Measurements from ENCODE around the gene GPR179.

GPR179 gene, protein sequence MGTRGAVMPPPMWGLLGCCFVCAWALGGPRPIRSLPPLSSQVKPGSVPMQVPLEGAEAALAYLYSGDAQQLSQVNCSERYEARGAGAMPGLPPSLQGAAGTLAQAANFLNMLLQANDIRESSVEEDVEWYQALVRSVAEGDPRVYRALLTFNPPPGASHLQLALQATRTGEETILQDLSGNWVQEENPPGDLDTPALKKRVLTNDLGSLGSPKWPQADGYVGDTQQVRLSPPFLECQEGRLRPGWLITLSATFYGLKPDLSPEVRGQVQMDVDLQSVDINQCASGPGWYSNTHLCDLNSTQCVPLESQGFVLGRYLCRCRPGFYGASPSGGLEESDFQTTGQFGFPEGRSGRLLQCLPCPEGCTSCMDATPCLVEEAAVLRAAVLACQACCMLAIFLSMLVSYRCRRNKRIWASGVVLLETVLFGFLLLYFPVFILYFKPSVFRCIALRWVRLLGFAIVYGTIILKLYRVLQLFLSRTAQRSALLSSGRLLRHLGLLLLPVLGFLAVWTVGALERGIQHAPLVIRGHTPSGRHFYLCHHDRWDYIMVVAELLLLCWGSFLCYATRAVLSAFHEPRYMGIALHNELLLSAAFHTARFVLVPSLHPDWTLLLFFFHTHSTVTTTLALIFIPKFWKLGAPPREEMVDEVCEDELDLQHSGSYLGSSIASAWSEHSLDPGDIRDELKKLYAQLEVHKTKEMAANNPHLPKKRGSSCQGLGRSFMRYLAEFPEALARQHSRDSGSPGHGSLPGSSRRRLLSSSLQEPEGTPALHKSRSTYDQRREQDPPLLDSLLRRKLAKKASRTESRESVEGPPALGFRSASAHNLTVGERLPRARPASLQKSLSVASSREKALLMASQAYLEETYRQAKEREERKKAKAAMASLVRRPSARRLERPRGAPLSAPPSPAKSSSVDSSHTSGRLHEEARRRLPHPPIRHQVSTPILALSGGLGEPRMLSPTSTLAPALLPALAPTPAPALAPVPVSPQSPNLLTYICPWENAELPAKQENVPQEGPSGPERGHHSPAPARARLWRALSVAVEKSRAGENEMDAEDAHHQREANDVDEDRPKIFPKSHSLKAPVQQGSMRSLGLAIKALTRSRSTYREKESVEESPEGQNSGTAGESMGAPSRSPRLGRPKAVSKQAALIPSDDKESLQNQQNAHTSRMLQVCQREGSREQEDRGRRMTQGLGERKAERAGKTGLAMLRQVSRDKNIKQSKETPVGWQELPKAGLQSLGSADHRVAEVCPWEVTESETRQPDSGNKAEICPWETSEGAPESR (N-terminal part only)

DNA sequence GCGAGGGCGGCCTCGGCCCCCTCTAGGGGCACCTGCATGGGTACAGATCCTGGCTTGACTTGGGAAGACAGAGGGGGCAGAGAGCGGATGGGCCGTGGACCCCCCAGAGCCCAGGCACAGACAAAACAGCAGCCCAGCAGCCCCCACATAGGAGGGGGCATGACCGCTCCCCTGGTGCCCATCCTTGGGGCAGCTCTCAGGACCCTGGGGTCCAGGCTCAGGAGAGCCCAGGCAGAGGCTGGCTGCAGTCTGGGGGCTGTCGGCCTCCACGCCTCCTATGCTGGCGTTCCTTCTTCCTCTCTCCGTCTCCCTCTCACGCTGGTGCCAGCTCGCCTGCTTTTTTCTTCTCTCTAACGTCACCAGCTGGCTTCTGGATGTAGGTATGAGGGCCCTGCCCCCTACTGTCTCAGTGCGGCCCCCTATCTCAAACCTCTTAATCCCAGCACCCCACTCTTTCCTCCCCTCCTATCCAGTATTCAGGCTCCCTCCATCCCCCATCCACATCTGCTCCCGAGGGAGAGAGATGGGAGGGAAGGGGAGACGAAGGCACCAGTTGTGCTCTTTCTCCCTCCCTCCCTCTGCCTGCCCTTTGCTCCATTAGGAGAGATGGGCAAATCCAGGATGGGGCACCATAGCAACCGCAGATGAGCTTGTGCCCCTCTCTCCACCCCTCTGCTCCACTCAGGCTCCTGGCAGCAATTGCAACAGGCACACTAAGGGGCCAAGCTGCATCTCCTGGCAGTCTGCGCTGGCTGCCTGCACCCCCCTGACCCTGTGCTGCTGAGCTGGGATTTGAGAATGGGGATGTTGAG, at the start of gene GPR179:
GPR179 (minus strand) TSS at position 349 of the 812 bp plus-strand sequence; CDS start at position 182, 167 bp downstream.
- no peak for DNase-seq

DNA sequence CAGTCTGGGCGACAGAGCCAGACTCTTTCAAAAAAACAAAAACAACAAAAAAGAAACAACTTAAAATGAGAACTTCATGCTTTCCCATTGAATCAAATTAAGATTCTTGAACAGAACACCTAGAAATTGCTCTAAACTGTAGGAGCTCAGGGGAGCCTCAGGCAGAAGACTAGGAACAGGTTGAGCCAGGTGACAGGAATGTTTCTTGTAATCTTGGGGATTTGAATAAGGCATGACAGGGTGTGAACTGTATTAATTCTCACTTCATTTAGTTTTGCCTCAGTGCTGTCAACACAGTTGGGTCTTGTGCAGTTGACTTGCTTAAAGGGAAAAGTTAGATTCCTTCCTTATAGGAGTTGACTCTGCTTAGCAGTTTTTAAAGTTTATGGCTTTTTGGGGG, 35.7 kb upstream of the GPR179 start:
- DNase-seq, result no peak

DNA sequence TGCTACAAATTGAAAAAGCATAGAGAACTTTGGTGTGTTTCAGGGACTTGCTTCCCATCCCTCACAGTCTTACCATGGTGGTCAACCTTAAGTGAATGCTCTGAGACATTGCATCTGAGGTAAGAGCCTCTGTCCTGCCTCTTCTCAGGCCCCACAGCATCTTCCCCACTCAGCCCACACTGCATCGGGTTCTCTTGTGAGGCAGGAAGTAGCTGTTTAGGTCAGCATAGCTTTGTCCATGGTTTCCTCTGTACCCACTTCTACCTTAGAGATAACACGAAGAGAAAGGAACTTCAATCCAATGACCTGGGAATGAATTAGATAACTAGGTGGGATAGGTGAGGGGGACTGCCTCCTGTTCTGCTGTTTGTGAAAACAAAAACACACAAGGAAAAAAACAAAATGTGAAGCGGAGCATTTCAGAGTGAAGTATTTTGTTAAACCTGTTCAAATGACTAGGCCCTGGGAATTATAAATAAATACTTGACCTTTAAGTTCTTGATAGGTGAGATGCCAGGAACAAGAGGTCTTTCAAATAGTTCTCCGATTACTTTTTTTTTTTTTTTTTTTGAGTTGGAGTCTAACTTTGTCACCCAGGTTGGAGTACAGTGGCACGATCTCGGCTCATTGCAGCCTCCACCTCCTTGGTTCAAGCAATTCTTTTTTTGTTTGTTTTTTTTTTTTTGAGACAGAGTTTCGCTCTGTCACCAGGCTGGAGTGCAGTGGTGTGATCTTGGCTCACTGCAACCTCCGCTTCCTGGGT, 25.5 kb upstream of the GPR179 start:
- DNase-seq, result no peak

DNA sequence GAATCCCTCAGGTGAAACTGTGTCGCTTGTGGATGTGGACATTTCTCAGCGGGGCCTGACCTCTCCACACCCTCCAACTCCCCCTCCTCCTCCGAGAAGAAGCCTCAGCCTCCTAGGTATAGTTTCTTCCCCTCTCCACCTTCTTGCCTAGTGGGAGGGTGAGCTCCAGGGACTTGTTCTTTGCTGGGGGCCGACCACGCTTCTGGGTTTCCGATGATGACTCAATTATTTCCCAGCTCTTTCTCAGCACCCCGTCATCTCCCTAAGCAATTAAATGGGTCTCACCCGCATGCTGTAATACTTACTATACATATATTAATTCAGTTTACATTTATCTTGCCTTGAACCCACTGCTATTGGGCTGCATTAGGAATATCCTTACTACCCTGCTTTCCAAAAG, 21.0 kb upstream of the GPR179 start:
- DNase-seq, result no peak

DNA sequence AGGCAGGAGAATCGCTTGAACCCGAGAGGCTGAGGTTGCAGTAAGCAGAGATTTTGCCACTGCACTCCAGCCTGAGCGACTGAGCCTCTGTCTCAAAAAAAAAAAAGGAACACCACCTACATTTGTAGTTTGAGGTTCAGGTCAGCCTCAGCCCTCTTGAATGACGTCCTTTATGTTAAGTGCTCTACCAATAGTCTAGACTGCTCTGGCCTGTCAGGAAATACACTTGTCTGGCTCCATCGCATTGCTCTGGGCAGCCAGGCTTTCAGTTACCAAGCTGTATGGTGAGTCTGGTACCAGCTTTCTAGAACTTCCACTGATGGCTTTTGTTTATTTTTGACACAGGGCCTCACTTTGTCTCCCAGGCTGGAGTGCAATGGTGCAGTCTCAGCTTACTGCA, 19.3 kb upstream of the GPR179 start:
- no peak for DNase-seq

DNA sequence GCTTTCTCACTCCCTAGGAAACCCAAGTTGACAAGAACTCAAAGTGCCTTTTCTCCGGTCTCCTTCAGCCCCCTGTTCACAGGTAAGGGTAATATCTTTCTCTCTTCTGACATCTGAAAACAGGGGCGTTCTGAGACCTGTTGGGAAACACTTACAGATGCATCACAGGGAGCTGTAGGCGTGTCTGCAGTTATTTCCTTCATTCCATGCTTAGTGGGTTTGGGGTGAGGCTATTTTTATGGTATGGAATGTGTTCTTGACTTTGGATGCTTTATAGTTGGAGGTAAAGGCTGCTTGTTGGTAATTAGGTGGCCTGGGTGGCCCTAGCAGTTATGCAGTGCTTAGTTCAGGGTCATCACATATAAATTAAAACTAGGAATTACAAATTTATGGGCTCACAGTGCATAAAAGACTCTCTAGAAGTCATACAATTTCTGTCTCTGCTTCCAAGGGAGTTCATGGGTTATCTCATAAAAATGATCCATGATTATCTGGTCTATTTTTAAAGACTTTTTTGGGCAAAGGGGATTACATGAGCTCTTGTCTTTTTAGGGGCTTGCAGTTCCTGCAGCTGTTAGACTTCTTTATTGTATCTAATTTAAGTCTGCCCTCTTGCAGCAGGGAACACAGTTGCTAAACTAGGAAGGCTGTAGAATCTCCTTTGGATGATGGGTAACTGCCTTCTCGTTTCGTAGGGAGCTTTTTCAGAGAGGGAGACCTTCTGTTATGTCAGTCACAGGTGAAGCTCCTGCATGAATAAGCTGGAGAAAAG, 18.1 kb upstream of the GPR179 start:
- no peak for DNase-seq

DNA sequence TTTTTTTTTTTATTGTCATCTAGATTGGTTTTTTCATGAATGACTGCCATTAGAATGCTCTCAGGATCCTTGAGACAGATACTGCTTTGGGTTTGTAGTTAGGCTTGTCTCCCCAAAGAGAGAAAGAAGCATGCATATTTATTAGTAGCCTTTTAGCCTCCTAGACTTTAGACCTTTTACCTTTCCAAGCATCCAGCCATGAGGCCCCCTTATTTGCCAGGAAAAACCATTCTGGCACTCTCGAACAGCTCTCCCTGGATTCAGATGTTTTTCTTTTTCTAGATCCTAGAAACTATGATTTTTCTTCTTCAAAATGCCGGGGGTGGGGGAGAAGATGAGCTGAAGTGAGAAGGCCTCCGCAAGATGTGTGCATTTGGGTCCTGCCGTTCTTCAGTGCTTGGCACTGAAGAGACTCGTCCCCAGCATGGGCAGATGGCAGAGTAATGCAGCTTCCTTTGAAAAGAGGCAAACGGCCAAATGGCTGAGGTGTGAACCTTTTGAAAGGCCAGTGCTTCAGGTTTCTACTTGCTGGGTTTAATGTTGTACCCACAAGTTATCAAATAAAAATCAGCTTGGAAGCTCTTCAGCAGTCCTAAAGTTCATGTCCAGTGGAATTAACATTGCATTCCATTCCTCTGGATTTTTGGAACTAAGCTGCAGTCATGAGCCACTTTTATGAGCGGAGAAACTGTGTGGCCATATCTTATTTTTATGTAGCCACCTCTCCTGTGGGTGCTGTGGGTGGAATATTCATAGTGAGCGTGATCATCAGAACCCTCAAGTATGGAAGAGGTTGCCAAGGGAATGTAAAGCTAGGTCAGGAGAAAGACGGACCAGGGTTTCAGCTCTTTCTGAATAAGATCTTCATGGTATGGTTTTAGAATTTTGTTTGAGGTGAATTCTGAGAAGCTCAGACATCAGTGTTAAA, 15.1 kb upstream of the GPR179 start:
- DNase-seq, result no peak

DNA sequence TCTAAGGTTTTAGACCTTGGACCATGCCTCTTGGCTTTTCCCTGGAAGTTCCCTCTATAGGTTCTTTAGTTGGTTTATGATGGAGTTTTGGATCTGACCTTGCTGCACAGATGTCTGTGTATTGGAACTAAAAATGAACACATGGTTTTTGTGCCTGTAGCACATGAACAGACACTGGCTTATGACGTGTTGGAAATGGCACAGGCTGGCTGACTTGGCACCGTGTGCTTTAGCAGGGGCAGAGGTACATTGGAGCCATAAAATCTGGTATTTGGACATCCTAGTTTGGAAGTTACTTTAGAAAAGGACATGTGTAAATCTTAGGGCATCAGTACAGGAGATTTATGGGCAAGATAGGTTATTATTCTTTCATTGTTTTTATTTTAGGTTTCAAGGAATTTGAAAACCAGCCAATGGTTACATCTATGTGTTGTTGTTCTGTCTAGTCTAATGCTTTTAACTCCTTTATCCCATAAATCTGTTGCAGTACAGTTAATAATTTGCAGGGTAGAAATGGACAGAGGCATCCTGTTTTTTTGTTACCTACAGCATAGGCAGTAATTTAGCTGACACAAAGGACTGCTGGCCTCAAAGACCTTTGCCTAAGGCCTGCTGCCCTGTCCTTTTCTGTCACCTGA, 13.8 kb upstream of the GPR179 start:
- DNase-seq, result no peak

DNA sequence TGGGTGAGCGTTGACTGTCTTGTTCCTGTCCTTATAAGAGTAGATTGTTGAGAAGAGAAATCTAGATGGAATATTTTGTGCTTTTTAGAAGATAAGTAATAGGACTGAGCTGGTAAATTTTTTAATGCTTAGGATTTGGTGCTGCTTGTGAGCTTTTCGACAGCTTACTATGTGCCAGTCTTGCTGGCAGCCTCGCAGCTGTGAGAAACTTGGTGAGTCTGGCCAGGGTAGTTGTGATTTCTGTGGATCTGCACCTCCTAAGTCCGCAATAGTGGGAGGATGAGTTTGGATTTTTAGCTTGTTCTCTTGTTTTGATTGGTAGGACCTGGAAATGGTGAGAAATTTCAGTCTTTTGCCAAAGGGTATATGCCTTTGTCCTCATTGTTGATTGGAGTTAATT, 11.5 kb upstream of the GPR179 start:
- no peak for DNase-seq

DNA sequence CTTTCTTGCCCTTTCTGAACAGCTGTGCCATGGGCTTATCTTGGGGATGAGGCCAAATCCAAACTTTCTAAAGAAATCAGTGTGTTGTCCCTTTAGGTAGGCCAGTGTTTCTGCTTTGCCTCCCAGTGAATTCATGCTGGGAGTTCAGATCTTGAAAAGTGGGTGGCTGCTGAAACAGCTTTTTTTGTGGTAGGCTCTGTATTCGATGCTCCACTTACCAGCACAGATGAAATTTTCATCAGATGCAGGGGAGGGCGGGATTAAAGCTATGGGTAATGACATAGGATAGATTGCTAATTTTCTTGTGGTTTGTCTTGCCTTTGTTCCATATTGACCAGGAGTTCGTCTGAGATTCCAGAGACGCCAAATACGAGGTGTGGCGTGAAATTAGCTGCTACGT, 10.7 kb upstream of the GPR179 start:
- DNase-seq, result no peak

DNA sequence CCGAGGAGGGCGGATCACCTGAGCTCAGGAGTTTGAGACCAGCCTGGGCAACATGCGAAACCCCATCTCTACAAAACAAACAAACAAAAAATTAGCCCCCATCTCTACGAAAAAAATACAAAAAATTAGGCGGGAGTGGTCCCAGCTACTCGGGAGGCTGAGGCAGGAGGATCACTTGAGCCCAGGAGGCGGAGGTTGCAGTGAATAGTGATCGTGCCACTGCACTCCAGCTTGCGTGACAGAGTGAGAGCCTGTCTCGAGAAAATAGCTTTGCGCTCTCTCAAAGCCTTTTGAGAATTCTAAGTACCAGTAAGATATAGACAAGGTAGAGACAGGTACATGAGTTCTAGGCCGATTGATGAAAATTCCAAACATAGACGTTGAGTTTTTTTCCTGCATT, 9.9 kb upstream of the GPR179 start:
- no peak for DNase-seq

DNA sequence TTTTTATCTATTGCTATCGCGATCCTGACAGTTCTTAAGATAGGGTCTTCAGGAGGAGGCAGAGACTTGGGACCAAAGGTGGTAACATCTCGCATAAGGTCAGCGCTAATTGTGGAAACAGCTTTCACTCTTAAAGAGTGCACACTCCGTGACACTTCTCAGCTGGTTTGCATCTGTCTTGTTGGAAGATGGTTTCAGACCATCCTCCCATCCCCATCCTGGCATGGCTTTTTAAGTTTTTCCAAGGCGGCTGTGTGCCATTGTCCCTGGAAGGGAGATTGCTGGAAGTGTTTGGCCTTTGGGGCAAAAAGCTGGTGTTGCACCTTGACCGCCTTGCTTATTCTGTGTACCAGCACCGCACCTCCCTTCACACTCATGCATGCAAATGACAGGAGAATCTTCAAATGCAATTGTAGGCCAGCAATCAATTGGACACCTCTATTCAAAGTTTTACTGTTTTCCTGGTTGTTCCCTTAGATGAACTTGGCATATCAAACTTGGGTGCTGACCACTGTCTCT, 9.4 kb upstream of the GPR179 start:
- no peak for DNase-seq

DNA sequence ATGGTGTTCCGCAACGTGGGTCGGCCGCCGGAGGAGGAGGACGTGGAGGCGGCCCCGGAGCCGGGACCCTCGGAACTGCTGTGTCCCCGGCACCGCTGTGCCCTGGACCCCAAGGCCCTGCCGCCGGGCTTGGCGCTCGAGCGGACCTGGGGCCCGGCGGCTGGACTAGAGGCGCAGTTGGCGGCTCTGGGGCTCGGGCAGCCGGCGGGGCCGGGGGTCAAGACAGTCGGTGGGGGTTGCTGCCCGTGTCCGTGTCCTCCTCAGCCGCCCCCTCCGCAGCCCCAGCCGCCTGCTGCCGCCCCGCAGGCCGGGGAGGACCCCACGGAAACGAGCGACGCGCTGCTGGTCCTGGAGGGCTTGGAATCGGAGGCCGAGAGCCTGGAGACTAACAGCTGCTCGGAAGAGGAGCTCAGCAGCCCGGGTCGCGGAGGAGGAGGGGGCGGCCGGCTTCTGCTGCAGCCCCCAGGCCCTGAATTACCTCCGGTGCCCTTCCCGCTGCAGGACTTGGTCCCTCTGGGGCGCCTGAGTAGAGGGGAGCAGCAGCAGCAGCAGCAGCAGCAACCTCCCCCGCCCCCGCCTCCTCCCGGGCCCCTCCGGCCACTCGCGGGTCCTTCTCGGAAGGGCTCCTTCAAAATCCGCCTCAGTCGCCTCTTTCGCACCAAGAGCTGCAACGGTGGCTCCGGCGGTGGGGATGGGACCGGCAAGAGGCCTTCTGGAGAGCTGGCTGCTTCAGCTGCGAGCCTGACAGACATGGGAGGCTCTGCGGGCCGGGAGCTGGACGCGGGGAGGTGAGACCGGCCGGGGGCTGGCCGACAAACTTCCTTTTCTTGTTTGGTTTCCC, 8.7 kb upstream of the GPR179 start:
- peak; percentile 20 for DNase-seq

DNA sequence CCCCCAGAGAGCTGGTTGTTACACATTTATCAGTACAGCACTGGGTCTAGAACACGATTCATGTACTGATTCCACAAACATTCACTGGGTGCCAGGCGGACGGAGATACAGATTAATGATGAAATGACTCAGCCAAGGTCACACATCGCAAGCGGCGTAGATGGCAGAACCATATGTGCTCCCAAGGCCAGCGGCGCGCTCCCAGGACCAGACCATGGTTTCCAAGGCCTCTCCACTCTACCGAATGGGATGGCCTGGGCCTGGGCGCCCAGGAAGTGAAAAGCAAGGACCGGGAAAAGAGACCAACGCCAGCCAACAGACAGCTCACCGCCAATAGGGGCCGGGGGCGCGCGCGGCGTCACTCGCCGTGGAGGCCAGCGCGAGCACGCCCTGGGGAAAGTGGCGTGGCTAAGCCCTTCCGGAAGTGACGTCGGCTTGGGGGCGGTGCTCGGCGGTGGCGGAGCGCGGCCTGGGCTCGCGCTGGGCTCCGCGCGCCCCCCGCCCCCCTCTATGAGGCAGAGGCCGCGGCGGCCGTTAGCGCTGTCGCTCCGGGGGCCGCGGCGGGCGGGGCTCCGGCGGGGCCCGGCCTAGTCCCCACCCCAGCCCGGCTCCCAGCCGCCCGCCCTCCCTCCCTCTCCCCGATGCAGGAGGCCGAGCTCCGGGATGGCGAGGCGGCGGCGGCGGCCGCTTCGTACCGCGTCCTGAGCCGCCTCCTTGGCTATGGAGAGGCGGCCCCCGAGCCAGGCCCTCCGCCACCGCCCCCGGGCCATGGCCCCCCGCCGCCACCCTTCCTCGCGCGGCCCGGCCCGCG, 7.9 kb upstream of the GPR179 start, which contains the start of gene SOCS7:
SOCS7 (plus strand) TSS at position 433 of the 811 bp plus-strand sequence; CDS start at position 642, 209 bp downstream.
- peak; percentile 96 for DNase-seq

DNA sequence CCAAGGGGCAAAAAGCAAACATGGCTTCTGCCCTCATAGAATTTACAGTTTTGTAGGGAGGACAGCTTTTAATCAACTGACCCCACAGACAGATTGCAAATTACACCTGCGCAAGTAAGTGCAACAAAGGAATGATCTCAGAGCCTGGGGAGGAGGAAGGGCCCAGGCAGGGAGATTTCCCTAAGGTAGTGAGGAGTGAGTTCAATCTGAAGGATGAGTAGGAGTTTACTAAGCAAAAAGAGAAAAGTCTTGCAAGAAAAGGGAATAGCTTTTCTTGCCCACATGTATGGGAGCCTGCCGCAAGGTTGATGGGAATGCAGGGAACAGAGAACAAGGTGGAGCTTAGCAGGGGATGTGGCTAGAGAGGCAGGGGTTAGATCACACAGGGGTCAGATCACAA, 6.3 kb upstream of the GPR179 start:
- DNase-seq, result no peak

DNA sequence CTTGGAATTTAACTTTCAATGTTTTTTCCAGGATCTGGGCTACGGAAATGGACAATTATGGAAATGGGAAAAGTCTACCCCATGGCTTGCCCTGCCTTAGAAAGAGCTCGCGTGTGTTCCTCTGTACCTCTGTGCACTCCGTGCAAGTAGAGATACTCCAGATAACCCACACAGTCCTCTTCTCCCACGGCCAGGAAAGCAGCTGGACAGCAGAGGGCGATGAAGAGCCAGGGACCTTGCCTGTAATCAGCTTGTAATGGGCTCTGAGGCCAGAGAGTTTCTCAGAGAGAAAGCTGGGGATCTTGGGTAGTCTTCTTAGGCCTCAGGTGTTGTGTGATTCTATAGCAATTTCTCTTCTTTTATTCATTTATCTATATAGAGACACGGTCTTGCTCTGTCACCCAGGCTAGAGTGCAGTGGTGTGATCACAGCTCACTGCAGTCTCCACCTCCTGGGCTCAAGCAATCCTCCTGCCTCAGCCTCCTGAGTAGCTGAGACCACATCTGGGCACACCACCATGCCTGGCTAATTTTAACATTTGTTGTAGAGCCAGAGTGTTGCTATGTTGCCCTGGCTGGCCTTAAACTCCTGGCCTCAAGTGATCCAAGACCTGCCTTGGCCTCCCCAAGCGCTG, 5.5 kb upstream of the GPR179 start:
- peak; percentile 87 for DNase-seq
